GM19397 (cell line): ENCODE data around the gene HSPB7.
"Not testable (repeated sequence)": the region's sequence is repeated elsewhere in the genome, so short reads cannot be mapped to it uniquely, and the experiment has no call there.

Source experiments
- ATAC-seq: cut with Tn5 transposase; IDR thresholded peaks from one replicate; pipeline ENCODE4 v1.9.1; 2021; ENCODE audit warnings: mild to moderate bottlenecking, moderate library complexity; ENCODE audit not compliant: unreplicated experiment

The HSPB7 gene

DNA sequence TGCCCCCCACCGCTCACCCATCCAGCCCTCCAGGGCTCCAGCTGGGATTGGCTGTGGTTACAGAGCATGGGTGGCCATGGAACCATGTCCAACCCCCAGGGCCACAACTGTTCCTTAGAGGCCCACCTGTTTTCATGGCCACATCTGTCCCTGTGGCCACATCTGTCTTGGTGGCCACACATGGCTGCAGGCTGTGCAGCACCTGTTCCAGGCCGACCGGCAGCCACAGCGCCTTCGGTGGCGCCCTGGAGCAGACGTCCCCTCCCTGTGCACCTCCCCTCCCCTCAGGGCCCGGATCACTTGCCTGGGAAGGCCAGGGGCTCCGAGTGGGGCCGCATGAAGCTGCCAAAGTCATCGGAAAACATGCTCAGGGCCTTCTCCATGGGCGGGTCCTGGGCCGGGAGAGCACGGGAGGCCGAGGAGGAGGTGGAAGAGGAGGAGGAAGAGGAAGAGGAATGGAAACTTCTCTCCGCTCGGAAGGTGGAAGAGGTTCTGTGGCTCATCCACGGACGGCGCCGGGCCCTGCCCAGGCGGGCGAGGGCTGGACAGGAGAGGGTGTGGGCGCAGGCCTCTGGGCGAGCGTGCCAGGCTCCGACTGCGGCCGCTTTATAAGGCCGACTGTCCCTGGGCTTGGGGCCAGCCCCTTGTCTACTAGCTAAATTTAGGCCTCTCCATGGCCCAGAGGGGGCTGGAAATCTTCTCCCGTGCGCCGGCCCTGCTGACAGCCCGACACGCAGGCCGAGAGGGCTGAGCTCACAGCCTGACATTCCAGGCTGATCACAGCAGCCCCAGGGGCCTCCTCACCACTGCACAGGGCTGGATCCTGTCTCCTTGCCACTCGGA is at the start of gene HSPB7:
Gene HSPB7, minus strand, starts transcription at position 583 of the 843 bp plus-strand sequence. Its CDS starts 80 bp downstream, at position 503.
- no peak for ATAC-seq

DNA sequence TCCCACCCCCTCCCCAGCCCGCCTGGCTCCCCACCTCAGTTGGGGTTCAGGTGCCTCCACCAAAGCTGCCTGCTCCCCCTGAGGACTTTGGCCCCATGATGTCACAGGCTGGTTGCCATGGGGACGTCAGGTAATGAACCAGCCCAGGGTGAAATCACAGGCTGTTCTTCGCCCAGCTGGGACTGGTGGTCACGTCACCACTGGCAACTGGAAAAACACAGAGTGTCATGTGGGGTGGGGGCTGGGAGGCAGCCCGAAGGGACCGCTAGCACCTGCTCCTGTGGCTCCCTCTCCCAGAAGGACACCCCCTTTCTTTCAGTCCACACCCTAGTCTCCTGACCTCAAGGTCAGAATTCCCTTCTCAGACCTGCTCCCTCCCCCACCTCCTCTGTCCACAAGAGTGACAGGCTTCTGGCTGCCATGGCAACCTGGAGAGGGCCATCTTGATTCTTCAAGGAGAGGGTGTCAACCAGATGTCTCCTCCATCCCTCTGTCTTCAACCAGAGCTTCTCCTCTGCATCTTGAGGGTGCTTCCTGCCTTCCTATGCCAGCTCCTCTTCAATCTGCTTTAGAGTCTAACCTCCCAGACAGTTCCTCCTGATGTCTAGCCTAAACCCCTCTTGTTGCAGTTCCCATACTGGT is 49.4 kb upstream of the HSPB7 start:
- no peak for ATAC-seq

DNA sequence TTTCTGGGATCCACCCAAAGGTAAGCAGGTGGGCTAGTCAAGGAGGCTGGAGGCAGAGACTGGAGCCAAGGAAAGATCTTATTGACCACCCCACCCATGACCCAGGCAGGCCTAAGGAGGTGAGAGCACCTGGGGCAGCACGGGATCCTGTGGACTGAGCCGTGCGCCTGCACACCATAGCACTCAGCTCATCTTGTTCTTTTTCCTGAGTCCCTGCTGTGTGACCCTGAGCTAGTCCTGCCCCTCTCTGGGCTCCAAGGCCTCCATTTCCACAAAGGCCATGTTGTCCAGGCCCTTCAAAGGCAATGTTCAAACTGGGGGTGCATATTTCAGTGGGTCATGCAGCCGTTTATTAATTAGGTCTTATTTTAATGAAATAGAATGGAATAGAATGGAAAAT is 48.4 kb upstream of the HSPB7 start:
- ATAC-seq = no peak

DNA sequence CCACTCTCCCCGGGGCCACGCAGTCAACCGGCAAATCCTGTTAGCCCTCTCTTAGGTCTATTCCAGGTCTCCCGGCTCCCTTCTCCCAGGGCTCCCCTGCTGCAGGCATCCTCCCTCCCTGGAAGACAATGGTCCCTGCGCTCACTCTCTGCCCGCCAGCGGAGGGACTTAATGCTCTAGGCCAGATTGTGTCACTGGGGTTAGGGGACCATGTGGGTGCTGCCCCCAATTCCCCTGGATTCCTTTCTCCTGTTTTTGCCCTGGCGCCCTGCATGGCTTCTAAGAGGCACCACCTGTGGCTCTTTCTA is 47.4 kb upstream of the HSPB7 start:
- no peak for ATAC-seq

DNA sequence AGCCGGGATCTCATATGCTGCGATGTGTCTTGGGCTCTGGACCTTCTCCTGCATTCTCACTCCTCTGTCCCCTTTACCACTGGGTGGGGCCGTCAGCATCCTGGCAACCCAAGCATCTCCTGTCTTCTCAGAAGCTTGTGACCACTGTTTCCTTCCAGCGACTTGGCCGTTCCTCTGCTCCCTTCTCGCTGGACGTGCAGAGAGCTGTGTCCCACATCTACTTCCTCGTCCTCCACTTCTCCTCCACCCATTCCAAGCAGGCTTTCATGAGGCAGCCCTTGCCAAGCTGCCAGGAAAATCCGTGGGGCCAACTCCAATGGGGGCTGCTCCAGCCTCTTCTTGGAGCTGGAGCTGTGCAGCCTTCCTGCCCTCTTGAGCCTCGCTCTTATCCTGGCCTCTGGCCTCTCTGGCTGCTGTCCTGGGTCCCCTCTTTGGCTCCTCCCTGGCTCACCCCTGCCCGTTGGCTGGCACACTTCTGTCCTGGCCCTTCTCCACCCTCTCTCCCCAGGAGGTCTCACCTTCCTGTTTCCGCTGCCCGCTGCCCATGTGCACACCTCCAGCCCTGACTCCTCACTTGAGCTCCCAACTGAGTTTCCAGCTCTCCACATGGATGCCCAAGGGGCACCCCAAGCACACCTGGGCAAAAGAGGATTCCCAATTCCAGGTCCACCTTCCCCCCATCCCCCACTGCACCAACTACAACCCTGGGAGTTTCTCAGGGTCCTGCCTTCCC is 46.9 kb upstream of the HSPB7 start:
- ATAC-seq = no peak

DNA sequence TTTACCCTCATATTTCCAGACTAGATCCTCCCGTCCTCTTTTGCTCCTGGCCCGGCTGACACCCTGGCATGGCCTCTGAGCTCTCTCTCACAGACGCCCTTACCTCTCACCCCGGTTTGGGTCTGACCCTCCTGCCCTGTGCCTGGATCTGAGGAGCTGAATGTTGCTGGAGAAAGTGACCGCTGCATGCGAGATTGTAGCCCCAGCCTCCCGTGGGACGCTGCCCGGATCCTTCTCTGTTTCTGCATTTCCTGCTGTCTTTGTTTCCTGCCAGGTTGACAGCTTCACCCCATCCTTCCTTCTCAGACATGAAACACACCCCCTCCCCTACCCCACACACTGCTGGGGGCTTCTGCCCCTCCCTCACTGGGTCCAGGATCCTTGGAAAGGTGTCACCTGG is 46.1 kb upstream of the HSPB7 start:
- ATAC-seq = no peak

DNA sequence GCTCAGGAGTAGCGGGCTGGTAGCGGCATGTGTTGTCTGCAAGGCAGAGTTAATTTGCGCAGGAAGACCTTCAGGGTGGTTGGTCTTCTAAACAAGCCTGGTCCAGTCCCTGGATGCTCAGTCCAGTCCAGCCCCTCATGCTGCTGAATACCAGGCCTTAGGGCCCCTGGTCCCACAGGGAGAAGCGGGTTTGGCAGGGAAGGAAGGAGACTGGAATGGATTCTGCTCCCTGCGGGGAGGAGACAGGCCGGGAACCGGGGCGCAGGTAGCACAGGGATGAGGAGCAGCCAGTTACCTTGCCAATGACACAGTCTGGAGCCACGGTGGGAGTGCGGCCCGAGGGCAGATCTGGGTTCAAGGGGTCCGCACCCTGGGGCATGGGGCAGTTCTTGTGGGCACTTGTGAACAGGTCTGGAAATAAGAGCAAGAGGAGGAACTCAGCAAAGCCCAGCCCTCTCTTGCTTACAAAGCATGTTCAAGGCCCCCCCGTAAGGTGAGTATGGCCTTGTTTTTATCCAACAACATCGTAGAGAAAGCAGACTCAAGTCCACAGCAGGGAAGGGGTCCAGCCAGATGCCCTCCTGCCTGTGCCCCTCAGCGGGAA is 45.5 kb upstream of the HSPB7 start:
- ATAC-seq = no peak

DNA sequence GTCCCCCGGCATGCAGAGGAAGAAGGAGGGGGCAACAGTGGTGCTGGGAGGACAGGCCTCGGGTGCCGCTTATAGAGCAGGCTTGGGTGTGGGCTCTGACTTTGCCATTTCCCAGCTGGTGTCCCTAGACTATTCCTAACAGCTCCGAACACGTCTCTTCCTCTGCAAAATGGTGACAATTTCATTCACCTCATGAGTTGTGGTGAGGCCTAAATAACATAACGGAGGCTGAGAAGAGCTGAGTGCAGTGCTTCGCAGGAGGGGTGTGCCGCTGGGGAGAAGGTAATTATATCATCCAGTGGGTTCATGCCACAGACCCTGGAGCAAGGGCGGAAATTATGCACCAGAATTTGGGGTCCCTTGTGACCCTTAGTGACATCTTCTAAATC is 44.8 kb upstream of the HSPB7 start:
- not testable (repeated sequence) for ATAC-seq

DNA sequence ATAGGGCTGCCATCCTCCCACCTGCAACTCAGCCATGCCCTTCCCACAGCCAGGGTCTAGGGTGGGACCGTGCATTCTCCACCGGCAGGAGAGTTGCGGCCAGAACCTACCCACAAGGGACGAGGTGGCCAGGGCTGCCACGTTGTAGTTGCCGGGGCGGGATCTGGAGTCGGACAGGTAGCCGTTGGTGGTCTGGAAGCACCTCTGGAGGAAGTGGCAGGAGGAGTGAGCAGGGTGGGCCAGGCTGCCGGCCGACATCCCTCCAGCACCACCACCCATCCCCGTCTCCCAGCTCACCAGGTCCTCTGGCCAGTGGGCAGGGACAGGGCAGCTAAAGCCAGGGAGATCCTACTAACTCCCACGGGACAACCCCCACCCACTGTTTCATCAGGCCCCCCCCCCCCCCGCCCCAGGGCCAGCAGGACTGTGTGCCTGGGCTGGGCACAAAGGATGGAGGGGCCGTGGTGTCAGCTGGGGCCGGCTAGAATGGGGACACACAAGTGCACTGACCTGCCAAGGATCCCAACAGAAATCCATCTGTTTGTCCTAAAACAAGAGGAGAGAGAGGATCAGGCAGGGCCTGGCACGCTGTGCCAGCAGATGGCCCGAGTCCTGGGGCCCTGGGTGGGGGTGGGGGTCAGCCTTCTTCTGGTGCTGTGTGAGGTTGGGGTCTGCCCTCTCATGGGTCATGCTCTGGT is 44.3 kb upstream of the HSPB7 start:
- not testable (repeated sequence) for ATAC-seq

DNA sequence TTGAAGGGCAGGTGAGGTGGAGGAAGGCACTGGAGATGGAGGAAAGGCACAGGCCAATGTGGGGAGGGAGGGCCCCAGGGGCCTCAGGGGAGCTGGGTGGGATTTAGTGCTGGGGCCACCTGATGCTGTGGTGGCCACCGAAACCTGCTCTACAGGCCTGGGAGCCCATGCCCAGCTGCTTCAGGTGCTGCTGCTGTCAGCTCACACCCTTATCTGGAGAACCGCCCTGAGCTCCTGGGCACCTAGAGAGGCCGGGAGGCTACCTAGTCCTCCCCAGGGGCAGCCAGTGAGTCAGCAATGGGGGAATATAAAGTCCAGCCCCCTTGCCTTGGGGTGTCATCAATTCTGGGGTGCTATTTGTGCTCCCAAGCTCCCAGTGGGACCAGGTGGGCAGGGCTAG is 43.4 kb upstream of the HSPB7 start:
- no peak for ATAC-seq

DNA sequence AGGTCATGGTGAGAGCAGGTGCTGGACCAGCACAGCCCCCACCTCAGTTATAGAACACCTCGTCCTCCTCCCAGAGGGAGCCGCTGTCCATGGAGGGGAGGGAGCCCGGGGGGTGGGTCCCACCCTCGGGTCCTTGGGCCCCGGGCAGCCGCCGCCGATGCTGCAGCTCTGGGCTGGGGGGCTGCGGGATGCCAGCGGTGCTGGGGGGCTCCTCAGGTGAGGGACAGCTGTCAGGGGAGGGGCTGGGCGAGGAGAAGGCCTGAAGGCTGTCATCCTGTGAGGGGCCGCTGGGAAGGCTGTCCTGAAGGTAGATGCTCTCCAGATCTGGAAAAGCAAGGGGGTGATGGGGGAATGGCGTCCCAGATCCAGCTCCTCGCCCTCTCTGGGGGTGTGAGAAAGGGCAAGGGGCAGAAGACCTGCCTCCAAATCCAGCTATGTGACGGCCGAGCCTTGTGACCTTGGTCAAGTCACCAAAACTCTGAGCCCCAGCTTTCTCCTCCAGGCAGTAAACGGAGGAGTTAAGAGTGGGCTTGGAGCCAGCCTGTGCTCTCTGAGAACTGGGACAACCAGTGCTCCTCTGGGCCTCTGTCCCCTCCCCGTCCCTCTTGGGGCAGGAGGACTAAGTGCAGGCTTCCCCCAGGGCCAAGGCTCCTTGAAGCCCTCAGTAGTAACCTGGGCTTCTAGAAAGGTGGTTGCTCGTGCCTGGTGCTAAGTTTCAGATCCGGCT is 40.7 kb upstream of the HSPB7 start:
- not testable (repeated sequence) for ATAC-seq

DNA sequence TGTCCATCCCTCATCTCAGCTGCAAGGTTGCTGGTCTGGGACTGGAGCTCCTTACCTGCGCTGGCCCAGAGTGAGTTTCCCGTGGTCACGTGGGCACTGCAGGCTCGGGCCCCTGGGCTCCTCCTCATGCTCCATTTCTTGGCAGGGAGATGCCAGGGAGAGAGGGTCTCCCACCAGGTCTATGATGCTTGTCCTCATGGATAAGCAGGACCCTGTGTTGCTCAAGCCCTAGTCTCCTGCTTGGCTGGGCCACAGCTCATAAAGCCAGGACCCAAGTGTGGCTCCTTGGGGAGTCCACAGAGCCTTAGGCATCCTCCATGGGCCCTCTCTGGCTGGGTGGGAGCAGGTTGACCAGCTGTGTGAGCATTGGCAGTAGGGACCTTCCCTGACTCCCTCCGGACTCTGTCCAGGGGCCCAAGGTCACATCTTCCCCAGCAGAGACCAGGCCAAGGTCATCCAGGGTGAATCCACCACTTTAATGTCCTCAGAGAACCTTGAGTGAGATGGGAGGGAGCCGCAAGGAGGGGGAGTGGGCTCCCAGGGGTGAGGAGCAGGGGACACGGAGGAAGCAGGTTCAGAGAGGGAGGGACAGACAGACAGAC is 39.6 kb upstream of the HSPB7 start:
- ATAC-seq = not testable (repeated sequence)

DNA sequence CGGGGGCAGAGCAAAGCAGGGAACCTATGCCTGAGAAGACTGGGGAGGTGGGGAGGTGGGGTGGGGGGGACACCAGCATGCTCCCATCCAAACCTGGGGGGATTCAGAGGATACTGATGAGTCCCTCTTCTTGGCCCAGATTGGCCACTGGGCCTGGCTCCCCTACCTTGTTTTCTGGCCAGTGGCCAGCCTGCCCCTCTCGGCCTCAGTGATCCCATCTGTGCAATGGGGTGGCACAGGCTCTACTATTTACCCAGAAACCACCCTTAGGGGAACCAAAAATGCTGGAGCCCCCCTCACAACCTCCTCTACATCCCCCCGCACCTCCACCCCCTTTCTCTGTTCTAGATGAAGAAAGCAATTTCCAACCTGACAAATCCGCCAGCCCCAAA is 38.7 kb upstream of the HSPB7 start:
- not testable (repeated sequence) for ATAC-seq

DNA sequence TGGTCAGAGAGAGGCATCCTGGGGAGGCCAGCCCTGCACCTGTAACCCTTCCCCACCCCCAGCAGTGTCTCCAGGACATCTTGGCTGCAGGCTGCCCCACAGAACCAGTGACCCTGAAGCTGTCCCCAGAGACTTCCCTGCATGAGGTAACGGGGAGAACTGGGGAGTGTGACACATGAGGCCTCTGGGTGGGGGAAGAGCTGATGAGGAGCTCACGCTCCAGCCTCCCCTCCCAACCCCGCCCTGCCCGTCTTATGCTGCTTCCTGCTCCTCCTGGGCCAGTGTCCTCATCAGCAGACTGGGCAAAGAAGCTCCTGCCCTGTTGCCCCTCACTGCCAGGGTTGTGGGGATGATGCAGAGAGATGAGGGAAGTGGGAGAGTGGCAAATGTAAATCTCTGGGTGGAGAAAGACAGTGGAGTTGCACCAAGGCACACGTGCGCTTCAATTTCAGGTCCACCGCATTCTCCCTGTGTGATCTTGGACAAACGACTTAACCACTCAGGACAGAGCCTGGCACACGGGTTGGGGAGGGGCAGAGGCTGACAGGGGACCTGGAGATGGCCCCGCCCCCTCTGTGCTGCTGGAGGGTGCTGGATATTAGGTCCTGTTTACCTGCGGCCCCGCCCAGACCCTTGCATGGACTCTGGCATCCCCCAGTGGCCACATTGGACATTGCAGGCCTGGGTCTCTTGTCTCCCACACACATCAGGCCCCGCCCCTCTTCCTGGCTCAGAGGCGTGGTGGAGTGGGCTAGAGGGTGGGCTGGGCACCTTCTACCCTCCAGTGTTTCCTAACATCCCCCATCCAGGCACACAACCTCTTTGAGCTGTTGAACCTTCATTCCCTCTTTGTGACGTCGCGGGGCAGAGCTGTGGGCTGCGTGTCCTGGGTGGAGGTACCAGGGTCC is 38.0 kb upstream of the HSPB7 start:
- ATAC-seq = no peak

DNA sequence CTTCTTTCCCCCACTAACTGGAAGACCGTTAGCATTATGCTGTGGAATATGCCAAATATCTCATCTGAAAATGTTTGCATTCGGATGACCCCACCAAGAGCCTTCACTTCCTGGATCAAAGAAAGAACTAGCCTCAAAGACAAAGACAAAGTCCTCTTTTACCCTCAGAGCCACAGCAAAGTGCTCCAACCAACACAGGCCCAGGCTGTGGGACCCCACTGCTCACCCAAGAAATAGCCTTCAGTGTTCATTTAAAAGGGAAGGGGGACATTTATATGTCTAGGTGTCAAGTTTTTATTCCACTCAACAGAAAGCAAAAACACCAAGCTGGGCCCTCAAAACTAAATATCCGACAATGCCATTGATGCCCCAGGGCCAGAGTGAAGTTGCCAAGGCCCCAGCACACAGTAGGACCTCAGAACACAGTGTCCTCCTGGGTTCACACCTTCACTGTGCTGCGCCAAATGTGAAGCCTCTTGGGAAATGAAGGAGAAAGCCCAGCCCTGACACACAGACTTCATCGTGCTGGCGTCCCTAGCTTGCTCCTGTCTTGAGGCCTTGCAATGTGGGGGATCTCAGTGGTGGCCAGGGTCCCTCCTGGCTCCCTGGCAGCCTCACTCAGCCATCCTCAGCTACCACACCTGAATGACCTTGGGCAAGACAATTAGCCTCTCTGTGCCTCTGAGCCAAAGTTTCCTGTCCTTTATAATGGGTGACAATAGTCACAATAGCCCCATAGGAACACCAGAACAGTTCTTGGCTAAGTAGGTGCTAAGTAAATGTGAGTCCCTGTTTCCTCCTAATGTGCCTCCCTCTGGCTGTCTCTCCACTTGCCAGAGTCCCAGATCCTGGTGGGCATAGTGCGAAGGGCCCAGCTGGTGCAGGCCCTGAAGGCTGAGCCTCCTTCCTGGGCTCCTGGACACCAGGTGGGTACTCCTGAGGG is 37.0 kb upstream of the HSPB7 start:
- no peak for ATAC-seq

DNA sequence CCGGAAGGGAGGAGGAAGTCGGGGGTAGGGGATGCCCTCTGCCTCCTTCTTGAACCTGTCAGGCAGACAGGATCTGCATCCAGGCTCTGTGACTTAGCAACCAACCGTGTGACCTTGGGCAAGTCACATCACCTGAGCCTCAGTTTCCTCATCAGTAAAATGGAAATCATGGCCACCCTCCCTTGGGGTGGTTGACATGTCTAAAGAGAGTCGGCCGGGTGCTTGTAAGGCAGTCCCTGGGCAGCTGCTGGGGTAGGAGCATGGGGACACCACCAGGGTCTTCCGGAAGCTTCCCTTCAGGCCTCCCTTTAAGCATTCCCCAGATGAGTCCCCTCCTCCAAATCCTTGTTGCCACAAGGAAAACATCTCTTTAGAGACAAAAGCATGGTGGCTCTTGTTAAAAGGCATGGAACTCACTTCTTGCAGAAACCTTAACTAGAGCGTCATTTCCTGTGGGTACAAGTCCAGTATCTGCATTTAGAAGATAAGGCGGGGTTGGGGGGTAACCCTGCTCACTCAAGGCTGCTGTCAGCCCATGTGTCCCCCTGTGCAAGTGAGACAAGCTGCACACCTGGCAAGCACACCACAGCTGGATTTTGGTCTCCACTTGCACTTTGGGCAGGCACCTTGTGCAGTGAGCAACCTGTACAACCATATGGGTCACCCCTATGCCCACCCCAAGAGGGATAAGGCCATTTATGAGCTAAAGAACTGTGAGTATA is 36.1 kb upstream of the HSPB7 start:
- ATAC-seq = no peak

DNA sequence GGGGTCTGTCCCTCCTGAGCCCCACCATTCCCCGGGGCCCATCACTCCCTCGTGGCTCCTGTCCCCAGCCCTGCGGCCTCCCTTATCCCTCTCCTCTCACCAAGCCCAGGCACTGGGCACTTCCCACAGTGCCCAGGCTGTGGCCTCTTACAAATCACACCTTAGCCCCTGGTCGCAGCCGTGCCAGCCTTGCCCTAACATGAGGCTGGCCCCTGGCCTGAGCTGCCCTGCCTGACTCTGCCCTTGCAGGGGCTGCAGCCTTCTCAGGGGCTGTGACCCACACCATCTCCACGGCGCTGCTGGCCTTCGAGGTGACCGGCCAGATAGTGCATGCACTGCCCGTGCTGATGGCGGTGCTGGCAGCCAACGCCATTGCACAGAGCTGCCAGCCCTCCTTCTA is 34.1 kb upstream of the HSPB7 start:
- ATAC-seq = not testable (repeated sequence)
